ENCODE results near the gene AMBN. TPM values are rescaled to one million over a fixed set of nuclear protein-coding genes. Genes with fewer than 3 reads are reported as not detected.

Gene AMBN
- total and polyA plus RNA-seq, 2 of the 13 experiments (the other 11 are each of a cell fraction or from before 2014, with no cell fraction given) = not detected

- no peak overlapping the region for H2AFZ ChIP-seq (ENCODE audit: low read length)
- H3K9ac ChIP-seq (ENCODE audit: insufficient read depth, low read depth, low read length) = no peak overlapping the region
- H3K27me3 ChIP-seq (ENCODE audit: control insufficient read depth in 1 of 2, insufficient read depth in 2 of 2, low read length in 2 of 2) = no peaks in the 10 kb centered on the region
- no peak for DNase-seq (ENCODE audit: low spot score)
- no peaks in the 10 kb centered on the region for H3K79me2 ChIP-seq (ENCODE audit: insufficient read depth, low read length)
- no peak overlapping the region for H3K4me3 ChIP-seq (replicated peaks in 1 of 3; ENCODE audit: insufficient read depth in 1 of 3, low read depth in 2 of 3, low read length in 3 of 3)
- H3K9me3 ChIP-seq (ENCODE audit: low read length) = no peaks in the 10 kb centered on the region
- no peaks in the 10 kb centered on the region for H3K36me3 ChIP-seq (replicated peaks in 1 of 2; ENCODE audit: control insufficient read depth in 1 of 2, insufficient read depth in 2 of 2, low read length in 2 of 2)
- in situ Hi-C loops (cut with HindIII; ENCODE audit: extremely low pct_ligation_motif_present, low pct_unique_long_range_greater_than_20kb) = no loop called here
- H3K27ac ChIP-seq (ENCODE audit: extremely low read length, insufficient read depth, low read length) = no peak overlapping the region
- no peaks in the 10 kb centered on the region for H4K20me1 ChIP-seq (ENCODE audit: insufficient read depth, low read length)
- no peak for TF ChIP-seq MTA1 (CRISPR knock-in tag; IDR thresholded peaks at IDR 0.05; ENCODE audit: borderline replicate concordance)
- TF ChIP-seq, protein P1, sequence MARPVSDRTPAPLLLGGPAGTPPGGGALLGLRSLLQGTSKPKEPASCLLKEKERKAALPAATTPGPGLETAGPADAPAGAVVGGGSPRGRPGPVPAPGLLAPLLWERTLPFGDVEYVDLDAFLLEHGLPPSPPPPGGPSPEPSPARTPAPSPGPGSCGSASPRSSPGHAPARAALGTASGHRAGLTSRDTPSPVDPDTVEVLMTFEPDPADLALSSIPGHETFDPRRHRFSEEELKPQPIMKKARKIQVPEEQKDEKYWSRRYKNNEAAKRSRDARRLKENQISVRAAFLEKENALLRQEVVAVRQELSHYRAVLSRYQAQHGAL (CRISPR knock-in tag; IDR thresholded peaks at IDR 0.05; ENCODE audit: not compliant biosample characterization) = no peak
- TF ChIP-seq GFI1 (CRISPR knock-in tag; IDR thresholded peaks at IDR 0.05; ENCODE audit: borderline replicate concordance) = no peak
- no peak for TF ChIP-seq ZSCAN31 (CRISPR knock-in tag; IDR thresholded peaks at IDR 0.05; ENCODE audit: low read depth)
- TF ChIP-seq ZNF280B (CRISPR knock-in tag; IDR thresholded peaks at IDR 0.05; ENCODE audit: borderline replicate concordance) = no peak
- no peak for TF ChIP-seq ZFP82 (CRISPR knock-in tag; IDR thresholded peaks at IDR 0.05; ENCODE audit: borderline replicate concordance)
- no peak for TF ChIP-seq USF2 (IDR thresholded peaks at IDR 0.05; ENCODE audit: low read depth, low read length)
- no peak for TF ChIP-seq USF2 (CRISPR knock-in tag; IDR thresholded peaks at IDR 0.05; ENCODE audit: borderline replicate concordance)
- no peak for TF ChIP-seq ZGPAT (CRISPR knock-in tag; IDR thresholded peaks at IDR 0.05)
- no peak for TF ChIP-seq KIAA2018 (CRISPR knock-in tag; IDR thresholded peaks at IDR 0.05; ENCODE audit: borderline replicate concordance)
- intact Hi-C loops (cut with micrococcal nuclease; ENCODE audit: unreplicated experiment) = no loop called here
- no peaks in the 10 kb centered on the region for H3K4me1 ChIP-seq (ENCODE audit: insufficient read depth, low read length)
- WGBS (ENCODE audit: low lambda C conversion rate) = 62% methylated on average over 3 of the region's 3 CpGs
- H3K4me2 ChIP-seq (ENCODE audit: low read depth, low read length) = no peak overlapping the region
- no peak for FAIRE-seq
- POLR2A ChIA-PET = no interaction called here
- ATAC-seq = peak; percentile 31; the same call in 1 of the 3 replicates
- BruUV-seq (replicated peaks) = no TSS peak
- CTCF ChIA-PET (ENCODE audit: low intra/inter-chr PET ratio, low total read pairs) = no interaction called here
Measured at GRCh38 chr4:70623323-70623722, 31.3 kb downstream of the AMBN start.
